IMR-90 (cell line): ENCODE measurements around the gene DHFR.

Experiments used
- CEBPB ChIP-seq: IDR thresholded peaks from 2 replicates; pipeline ENCODE4 v1.6.1; 2012; ENCODE audit warnings: low read depth, low read length, improper control_type of control experiment
- CTCF ChIP-seq: conservative IDR thresholded peaks from 2 replicates; pipeline ENCODE4 v1.5.1; 2012; ENCODE audit warnings: mild to moderate bottlenecking, low read depth, low read length, improper control_type of control experiment
- FOS ChIP-seq: fragments of 150-350 bp; IDR thresholded peaks from 2 replicates; pipeline ENCODE4 v1.6.1; 2016; ENCODE audit warnings: low read depth, low read length
- MAFK ChIP-seq: IDR thresholded peaks from 2 replicates; pipeline ENCODE4 v1.6.1; 2012; ENCODE audit warnings: low read depth, low read length, improper control_type of control experiment
- MXI1 ChIP-seq: IDR thresholded peaks from 2 replicates; pipeline ENCODE4 v1.6.1; 2012; ENCODE audit warnings: low read depth, mild to moderate bottlenecking, low read length, moderate library complexity, borderline replicate concordance
- NFE2L2 ChIP-seq: fragments of 150-350 bp; IDR thresholded peaks from 2 replicates; pipeline ENCODE4 v1.6.1; 2016; ENCODE audit warnings: low read depth, mild to moderate bottlenecking, low read length
- POLR2A ChIP-seq: IDR thresholded peaks from 2 replicates; pipeline ENCODE4 v1.6.1; 2012; ENCODE audit warnings: mild to moderate bottlenecking, low read depth, low read length
- RCOR1 ChIP-seq: IDR thresholded peaks from 2 replicates; pipeline ENCODE4 v1.6.1; 2012; ENCODE audit warnings: mild to moderate bottlenecking, low read length, improper control_type of control experiment; ENCODE audit not compliant: insufficient replicate concordance
- RFX5 ChIP-seq: IDR thresholded peaks from 2 replicates; pipeline ENCODE4 v1.8.0; 2012; ENCODE audit warnings: low read depth, mild to moderate bottlenecking, low read length, moderate library complexity
- SMC3 ChIP-seq: fragments of 150-350 bp; IDR thresholded peaks from 2 replicates; pipeline ENCODE4 v1.6.1; 2016; ENCODE audit warnings: low read depth, mild to moderate bottlenecking, antibody characterized with exemption, low read length, moderate library complexity
- TF ChIP-seq, protein P1 (sequence below): fragments of 150-350 bp; IDR thresholded peaks from 2 replicates; pipeline ENCODE4 v1.6.1; 2017; ENCODE audit warnings: mild to moderate bottlenecking, antibody characterized with exemption, low read length, low read depth

GRCh38 chr5:80689627-80690026 is 34.8 kb upstream of the DHFR start:
- no peak for TF ChIP-seq CTCF
- no peak for TF ChIP-seq NFE2L2
- TF ChIP-seq RCOR1, result no peak
- TF ChIP-seq CEBPB, result no peak
- no peak for TF ChIP-seq SMC3
- no peak for TF ChIP-seq RFX5
- TF ChIP-seq, protein P1, sequence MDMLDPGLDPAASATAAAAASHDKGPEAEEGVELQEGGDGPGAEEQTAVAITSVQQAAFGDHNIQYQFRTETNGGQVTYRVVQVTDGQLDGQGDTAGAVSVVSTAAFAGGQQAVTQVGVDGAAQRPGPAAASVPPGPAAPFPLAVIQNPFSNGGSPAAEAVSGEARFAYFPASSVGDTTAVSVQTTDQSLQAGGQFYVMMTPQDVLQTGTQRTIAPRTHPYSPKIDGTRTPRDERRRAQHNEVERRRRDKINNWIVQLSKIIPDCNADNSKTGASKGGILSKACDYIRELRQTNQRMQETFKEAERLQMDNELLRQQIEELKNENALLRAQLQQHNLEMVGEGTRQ, result no peak
- no peak for TF ChIP-seq MXI1
- TF ChIP-seq FOS, result no peak
- no peak for TF ChIP-seq POLR2A
- TF ChIP-seq MAFK, result peak; percentile 60
